LHCN-M2 (cell line): ENCODE data around the gene C14orf180. TPM values are rescaled to one million over a fixed set of nuclear protein-coding genes. Genes with fewer than 3 reads are reported as not detected.
A peak's percentile ranks its signal among the peaks of the same experiment; 100 is the strongest.

Source experiments
- DNase-seq: peaks from one replicate; pipeline ENCODE4 v3.0.0-alpha.2; 2012; ENCODE audit warnings: low read depth
- total RNA-seq: library from RNA; depleted of rRNA; stranded (reverse); fragments of >200 nt; gene quantifications from 2 replicates; pipeline ENCODE4 v1.2.3, GENCODE V29; 2014

Gene C14orf180
- total RNA-seq, 1 experiment from 2014 or later = not detected

GRCh38 chr14:104592292-104592672, 12.7 kb downstream of the C14orf180 start:
- no peak for DNase-seq

- no peak for DNase-seq
These were observed 13.2 kb downstream of the C14orf180 start for GRCh38 chr14:104592785-104593184.

- no peak for DNase-seq
These were observed 13.7 kb downstream of the C14orf180 start for GRCh38 chr14:104593241-104593701.

GRCh38 chr14:104593710-104594136, 14.2 kb downstream of the C14orf180 start:
- DNase-seq = no peak

- no peak for DNase-seq
These were observed 14.9 kb downstream of the C14orf180 start for GRCh38 chr14:104594310-104595046.

- no peak for DNase-seq
These were observed 15.6 kb downstream of the C14orf180 start for GRCh38 chr14:104595116-104595675.

GRCh38 chr14:104595911-104596450, 16.4 kb downstream of the C14orf180 start:
- no peak for DNase-seq

GRCh38 chr14:104596451-104596918, 16.9 kb downstream of the C14orf180 start:
- DNase-seq = no peak

- no peak for DNase-seq
These were observed 17.4 kb downstream of the C14orf180 start for GRCh38 chr14:104596927-104597351.

- DNase-seq = no peak
These were observed 18.0 kb downstream of the C14orf180 start for GRCh38 chr14:104597576-104597975.

GRCh38 chr14:104598039-104598909, 18.7 kb downstream of the C14orf180 start:
- DNase-seq = peak; percentile 35

- no peak for DNase-seq
These were observed 19.3 kb downstream of the C14orf180 start for GRCh38 chr14:104598910-104599273.

GRCh38 chr14:104599446-104599845, 19.9 kb downstream of the C14orf180 start:
- no peak for DNase-seq

GRCh38 chr14:104600141-104600643, 20.6 kb downstream of the C14orf180 start:
- peak; percentile 44 for DNase-seq

- DNase-seq = no peak
These were observed 21.2 kb downstream of the C14orf180 start for GRCh38 chr14:104600805-104601204.

GRCh38 chr14:104601786-104602185, 22.2 kb downstream of the C14orf180 start:
- peak; percentile 31 for DNase-seq

- no peak for DNase-seq
These were observed 22.9 kb downstream of the C14orf180 start for GRCh38 chr14:104602315-104602932.

- no peak for DNase-seq
These were observed 23.4 kb downstream of the C14orf180 start for GRCh38 chr14:104602933-104603325.

GRCh38 chr14:104603711-104604401, 24.3 kb downstream of the C14orf180 start:
- DNase-seq = no peak
